NCI-H2196 (cell line): ENCODE results near the gene NRXN2.
"Not testable (repeated sequence)": the region's sequence is repeated elsewhere in the genome, so short reads cannot be mapped to it uniquely, and the experiment has no call there.

Source experiments
- DNase-seq: peaks from one replicate; lab custom pipeline; 2025; ENCODE audit not compliant: unreplicated experiment; lab: John Stamatoyannopoulos, UW

Gene NRXN2

GRCh38 chr11:64609436-64610047 lies 113.5 kb downstream of the NRXN2 start:
- DNase-seq, result no peak

- no peak for DNase-seq
Observed at GRCh38 chr11:64608636-64609035, 114.4 kb downstream of the NRXN2 start.

DNA sequence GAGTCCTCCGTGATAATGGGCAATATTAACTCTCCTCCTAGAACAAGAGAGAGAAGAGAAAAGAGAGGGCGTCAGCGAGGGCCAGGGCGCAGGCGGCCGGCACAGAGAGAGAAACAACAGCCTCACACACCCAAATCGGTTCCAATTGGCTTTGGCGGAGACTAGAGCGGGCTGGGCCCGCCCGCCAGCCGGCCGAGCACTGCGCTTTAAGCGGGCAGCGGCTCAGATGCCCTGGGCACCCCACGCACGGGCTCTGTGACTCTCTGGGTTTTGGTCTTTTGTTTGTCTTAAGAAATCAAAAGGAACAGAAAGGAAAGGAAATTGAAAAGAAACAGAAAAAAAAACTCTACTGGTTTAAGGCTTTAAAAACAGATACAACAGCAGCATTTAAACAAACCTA lies 115.0 kb downstream of the NRXN2 start:
- no peak for DNase-seq

DNA sequence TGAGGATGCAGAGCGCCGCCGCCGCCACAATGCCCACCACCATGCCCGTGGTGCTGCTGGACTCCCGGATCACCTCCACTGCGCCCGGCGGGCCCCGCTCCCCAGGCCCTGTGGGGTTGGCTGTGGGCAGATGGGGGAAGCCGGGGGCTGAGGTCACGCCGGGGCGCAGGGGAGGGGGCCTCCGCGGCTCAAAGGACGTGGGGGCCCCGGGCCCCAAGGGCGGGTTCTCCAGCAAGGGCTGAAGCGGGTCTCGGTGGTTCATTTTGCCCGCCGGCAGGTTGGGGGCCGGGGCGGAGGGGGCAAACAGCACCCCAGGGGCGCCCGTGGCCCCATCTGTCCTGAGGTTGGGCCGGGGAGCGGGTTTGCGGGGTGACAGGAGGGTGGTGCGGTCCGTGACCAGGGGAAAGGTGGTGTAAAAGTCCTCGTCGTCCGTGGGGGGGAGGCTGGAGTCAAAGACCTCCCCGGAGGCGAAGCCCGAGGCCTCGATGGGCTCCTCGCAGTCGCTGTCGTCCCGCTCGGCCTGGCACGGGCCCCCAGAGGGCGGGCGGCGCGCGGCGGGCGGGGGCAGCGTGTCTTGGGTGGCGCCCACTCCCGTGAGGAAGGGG lies 115.5 kb downstream of the NRXN2 start:
- DNase-seq, result no peak

DNA sequence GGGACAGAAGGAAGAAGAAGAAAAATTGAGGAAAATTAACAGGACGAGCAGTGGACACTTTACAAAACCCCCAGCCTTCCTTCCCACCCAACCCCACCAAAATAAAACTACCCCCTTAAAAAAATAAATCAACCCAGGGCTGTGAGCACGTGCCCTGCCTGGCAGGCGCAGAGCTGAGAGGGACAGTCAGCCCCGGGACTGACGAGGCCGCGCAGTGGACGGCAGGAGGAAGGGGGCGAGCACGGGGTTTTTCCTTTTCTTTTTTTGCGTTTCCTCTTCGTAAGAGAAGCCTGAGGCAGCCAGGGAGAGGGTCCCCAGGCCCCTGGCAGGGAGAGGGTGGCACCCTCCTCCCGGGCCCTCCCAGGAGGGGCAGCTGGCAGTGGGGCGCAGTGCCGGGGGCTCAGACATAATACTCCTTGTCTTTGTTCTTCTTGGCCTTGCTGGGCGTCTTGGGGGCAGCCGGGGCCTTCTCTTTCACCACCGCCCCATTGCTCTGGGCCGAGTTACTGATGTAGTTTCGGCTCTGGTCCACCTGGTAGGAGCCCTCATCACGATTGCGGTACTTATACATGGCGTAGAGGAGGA lies 116.1 kb downstream of the NRXN2 start:
- DNase-seq, result no peak

- DNase-seq, result no peak
Observed at GRCh38 chr11:64605656-64606585, 117.1 kb downstream of the NRXN2 start.

DNA sequence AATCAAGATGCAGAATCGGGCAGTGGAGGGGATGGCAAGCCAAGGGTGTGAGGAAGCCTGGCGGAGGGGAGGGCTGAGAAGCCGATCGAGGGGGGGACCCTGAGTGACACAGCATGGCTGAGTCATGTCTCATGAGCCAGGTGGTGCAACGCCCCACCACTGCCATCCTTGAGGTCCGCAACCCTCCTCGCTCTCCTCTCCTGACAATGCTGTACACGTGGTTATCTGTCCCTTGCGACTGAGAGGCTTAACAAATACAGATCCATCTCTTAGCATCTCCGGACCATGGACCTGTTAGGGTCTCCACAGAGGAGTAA lies 117.8 kb downstream of the NRXN2 start:
- DNase-seq, result no peak

- no peak for DNase-seq
Observed at GRCh38 chr11:64604458-64605243, 118.3 kb downstream of the NRXN2 start.

- DNase-seq, result no peak
Observed at GRCh38 chr11:64603411-64604110, 119.4 kb downstream of the NRXN2 start.

DNA sequence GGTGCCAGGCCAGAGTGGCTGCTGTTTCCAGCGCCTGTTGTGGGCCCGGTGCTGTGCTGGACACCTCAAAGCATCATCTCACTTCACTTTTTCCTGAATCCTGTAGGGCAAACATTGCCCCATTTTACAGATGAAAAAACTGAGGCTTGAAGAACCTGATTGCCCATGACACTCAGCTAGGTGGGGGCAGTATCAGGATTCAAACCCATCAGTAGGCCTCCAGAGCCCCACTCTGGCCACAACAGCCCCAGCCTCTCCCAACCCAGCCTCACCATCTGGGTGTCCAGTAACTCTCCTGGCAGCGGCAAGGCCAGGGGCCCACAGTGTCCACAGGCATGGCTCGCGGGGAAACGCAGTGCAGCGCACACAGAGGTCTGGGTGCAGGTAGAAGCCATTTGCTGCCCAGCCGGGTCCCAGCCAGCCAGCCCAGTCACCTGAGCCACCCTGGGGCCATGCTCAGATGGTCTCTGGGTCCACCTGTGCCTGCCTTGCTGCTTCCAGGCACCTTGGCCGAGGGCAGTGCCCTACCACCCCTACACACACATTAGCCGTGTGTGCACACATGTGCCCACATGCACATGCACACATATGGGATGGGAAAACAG lies 120.4 kb downstream of the NRXN2 start:
- DNase-seq, result no peak

DNA sequence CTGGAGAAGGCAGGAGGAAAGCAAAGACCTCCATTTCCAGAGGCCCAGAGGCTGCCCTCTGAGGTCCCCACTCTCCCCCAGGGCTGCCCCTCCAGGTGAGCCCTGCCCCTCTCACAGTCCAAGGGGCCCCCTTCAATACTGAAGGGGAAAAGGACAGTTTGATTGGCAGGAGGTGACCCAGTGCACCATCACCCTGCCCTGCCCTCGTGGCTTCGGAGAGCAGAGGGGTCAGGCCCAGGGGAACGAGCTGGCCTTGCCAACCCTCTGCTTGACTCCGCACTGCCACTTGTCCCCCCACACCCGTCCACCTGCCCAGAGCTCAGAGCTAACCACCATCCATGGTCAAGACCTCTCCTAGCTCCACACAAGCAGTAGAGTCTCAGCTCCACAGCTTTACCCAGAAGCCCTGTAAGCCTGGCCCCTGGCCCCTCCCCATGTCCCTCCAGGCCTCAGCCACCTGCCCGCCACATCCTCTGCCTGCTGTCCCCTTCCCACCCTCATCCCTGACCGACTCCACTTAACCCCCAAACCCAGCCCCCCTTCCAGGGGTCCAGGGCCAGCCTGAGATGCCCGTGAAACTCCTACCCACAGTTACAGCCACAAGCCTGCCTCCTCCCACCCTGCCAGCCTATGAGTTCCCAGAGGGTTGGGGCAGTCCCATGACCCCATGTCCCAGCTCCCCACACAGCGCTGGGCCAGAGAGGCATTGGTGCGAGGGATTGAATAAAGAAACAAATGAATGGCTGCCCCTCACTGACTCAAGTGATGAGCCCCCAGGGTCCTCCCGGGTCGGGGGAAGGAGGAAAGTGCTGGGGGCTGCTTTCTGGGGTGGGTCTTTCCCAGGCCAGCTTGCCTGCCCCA lies 121.2 kb downstream of the NRXN2 start:
- DNase-seq, result no peak

- no peak for DNase-seq
Observed at GRCh38 chr11:64600281-64600992, 122.6 kb downstream of the NRXN2 start.

- no peak for DNase-seq
Observed at GRCh38 chr11:64599698-64600211, 123.2 kb downstream of the NRXN2 start.

DNA sequence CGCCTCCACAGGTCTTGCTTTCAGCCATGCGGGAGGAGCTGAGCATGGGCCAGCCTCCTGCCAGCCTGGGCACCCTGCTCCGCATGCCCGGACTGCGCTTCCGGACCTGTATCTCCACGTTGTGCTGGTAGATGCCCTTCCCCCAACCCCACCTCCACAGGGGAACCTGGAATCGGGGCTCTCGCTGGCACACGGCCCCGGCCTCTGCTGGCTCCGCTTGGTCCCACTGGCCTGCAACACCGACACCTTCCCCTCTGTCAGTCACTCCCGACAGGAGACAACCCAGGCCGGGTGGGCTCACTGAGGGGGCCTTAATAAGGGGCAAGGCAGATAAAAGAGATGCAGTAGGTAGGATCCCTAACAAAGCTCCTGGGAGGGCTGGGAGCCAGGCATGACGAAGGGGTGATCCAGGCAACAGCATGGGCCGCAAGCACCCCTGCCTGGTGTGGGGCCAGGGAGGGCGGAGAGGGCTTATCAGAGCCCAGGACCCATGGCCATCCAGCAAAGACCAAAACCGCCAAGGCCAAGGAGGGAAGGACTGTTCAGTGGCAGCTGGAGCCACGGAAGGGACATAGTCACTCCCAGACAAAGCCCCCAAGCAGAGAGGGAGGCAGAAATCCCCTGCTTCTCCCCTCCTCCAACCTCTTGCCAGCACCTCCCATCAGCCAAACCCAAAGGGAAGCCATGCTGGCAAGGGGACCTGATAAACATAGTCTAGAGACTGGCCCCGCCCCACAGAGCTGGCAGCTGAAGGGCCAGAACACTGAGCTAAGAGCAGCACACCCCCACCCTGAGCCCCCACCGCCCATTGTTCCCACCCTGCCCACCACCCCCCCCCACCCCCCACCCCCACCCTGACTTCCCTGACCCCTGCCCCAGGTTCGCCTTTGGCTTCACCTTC lies 124.0 kb downstream of the NRXN2 start:
- DNase-seq, result no peak

DNA sequence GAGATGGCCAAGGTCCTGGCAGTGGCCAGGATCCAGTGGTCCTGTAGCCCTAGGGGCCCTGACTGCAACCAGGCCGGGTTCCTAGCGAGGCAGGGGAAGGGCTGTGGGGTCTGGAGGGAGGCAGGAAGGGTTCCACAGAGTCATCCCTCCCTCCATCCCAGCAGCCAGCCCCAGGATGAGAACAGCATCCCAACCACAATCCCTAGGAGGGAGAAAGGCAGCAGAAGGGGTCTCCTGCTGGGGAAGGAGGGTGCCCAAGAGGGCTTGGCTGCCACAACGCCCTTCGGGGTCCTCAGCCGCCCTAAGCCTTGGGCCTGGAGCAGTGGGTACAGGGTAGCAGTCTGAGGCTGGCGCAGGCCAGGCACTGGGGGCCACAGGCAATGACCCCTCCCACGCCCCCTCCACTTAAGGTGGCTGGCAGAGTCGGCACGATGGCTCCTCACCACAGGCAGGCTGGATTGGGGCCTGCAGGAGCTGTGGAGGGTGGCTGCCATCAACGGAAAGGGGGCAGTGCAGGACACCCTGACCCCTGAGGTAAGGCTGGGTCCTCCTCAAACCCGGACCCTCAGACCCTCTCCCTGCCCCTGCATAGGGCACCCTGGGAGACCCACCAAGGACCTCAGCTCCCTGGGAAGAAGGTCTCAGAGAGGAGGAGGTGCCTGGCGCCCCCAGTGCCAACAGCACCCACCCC lies 124.7 kb downstream of the NRXN2 start:
- DNase-seq, result no peak

DNA sequence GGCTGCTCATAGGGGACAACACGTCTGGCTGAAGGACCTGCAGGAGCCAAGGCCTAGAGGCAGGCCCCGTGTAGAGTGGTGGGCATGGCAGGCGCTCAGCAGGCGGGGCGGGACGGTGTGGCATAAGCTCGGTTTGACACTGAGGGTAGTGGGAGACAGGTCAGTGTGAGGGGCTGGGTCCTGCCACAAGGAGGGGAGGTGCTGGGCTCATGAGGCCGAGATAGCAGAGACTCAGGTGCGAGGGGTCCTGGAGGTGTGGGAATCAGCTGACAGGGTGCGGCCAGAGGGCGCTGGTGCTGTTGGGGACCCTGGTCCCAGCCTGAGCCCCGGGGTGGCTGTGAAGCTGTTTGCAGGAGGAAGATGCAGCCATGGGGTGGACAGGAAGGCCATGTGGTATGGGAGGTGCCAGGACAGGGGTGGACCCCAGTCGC lies 125.3 kb downstream of the NRXN2 start:
- DNase-seq, result no peak

- not testable (repeated sequence) for DNase-seq
Observed at GRCh38 chr11:64595922-64596321, 127.1 kb downstream of the NRXN2 start.
